HFFc6 (cell line): Measurements from ENCODE around the gene SPACA4. TPM values are rescaled to one million over a fixed set of nuclear protein-coding genes. Genes with fewer than 3 reads are reported as not detected.
A peak's percentile ranks its signal among the peaks of the same experiment; 100 is the strongest.

Experiments used
- DNase-seq: peaks from one replicate; pipeline ENCODE4 v3.0.0-alpha.2; 2018
- H3K27ac Mint-ChIP-seq: 2 replicates; pipeline ENCODE4 v1.8.0; 2020; ENCODE audit warnings: mild to moderate bottlenecking, mixed read lengths
- H3K27me3 Mint-ChIP-seq: 2 replicates; pipeline ENCODE4 v1.8.0; 2021; ENCODE audit warnings: mild to moderate bottlenecking, moderate library complexity, mixed read lengths; ENCODE audit not compliant: insufficient read depth
- H3K36me3 Mint-ChIP-seq: 2 replicates; pipeline ENCODE4 v1.8.0; 2021; ENCODE audit warnings: low read depth, mixed read lengths
- H3K4me1 Mint-ChIP-seq: 2 replicates; pipeline ENCODE4 v1.8.0; 2020; ENCODE audit warnings: low read depth, mixed read lengths
- H3K4me3 Mint-ChIP-seq: 2 replicates; pipeline ENCODE4 v1.8.0; 2020; ENCODE audit warnings: mild to moderate bottlenecking, moderate library complexity, mixed read lengths
- H3K9me3 Mint-ChIP-seq: 2 replicates; pipeline ENCODE4 v1.8.0; 2020; ENCODE audit warnings: mild to moderate bottlenecking, mixed read lengths
- total RNA-seq, 6 experiments: library from RNA; stranded (reverse); fragmentation: NEBNext Ultra II Directional; extraction: Animal tissue kit (Norgen Biotek cat#: 25700); gene quantifications; 2 replicates in 1 of 6; 3 replicates in 5 of 6; pipeline ENCODE4 v1.2.3, GENCODE V29; 2021
- TF ChIP-seq, protein P1 (sequence below): fragments of 200-600 bp; sonication (generic); IDR thresholded peaks from 2 replicates; pipeline ENCODE4 v1.5.0; 2021; ENCODE audit warnings: antibody characterized with exemption, mild to moderate bottlenecking

The SPACA4 gene
- total RNA-seq, 6 experiments from 2014 or later = not detected

GRCh38 chr19:48646722-48647216 is 40.2 kb downstream of the SPACA4 start:
- Mint-ChIP-seq H3K9me3 (no peaks in the 10 kb centered on the region), H3K27me3 (peaks cover 19% of the 10 kb centered on the region), H3K36me3 (no peaks in the 10 kb centered on the region), H3K27ac (no peak overlapping the region), H3K4me1 (peaks cover 21% of the 10 kb centered on the region), H3K4me3 (peak overlapping the region; percentile 26; the same call in 1 of the 2 replicates)
- TF ChIP-seq, protein P1, sequence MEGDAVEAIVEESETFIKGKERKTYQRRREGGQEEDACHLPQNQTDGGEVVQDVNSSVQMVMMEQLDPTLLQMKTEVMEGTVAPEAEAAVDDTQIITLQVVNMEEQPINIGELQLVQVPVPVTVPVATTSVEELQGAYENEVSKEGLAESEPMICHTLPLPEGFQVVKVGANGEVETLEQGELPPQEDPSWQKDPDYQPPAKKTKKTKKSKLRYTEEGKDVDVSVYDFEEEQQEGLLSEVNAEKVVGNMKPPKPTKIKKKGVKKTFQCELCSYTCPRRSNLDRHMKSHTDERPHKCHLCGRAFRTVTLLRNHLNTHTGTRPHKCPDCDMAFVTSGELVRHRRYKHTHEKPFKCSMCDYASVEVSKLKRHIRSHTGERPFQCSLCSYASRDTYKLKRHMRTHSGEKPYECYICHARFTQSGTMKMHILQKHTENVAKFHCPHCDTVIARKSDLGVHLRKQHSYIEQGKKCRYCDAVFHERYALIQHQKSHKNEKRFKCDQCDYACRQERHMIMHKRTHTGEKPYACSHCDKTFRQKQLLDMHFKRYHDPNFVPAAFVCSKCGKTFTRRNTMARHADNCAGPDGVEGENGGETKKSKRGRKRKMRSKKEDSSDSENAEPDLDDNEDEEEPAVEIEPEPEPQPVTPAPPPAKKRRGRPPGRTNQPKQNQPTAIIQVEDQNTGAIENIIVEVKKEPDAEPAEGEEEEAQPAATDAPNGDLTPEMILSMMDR = no peak
- DNase-seq = no peak

GRCh38 chr19:48648134-48648533 is 41.6 kb downstream of the SPACA4 start:
- TF ChIP-seq, protein P1 = no peak
- Mint-ChIP-seq H3K4me1 (peaks cover 21% of the 10 kb centered on the region), H3K9me3 (no peaks in the 10 kb centered on the region), H3K27me3 (peaks cover 12% of the 10 kb centered on the region), H3K4me3 (no peak overlapping the region), H3K36me3 (no peaks in the 10 kb centered on the region), H3K27ac (no peak overlapping the region)
- DNase-seq = no peak

GRCh38 chr19:48650974-48651682 is 44.6 kb downstream of the SPACA4 start:
- DNase-seq = no peak
- H3K27me3 Mint-ChIP-seq = peaks cover 7% of the 10 kb centered on the region
- H3K4me3 Mint-ChIP-seq = no peak overlapping the region
- H3K4me1 Mint-ChIP-seq = peaks cover 13% of the 10 kb centered on the region
- H3K27ac Mint-ChIP-seq = no peak overlapping the region
- no peaks in the 10 kb centered on the region for H3K9me3 Mint-ChIP-seq
- H3K36me3 Mint-ChIP-seq = no peaks in the 10 kb centered on the region
- TF ChIP-seq, protein P1 = no peak

DNA sequence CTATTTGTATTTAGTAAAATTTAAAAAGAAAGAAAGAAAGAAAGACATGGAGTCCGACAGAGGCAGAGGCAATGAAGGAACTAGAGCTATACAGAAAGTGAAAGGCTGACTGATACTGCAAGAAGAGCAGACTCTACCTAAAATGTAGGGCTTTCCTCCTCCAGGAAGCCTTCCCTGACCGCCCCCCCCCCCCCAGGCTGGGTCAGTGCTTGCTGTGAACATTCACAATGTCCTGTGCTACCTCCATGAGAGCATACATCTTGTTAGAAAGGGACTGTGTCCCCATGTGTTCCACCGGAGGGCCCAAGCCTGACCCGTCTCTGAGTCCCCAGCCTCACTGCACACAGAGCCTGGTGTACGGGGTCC is 45.1 kb downstream of the SPACA4 start:
- no peaks in the 10 kb centered on the region for H3K36me3 Mint-ChIP-seq
- H3K4me3 Mint-ChIP-seq = no peak overlapping the region
- peaks cover 16% of the 10 kb centered on the region for H3K4me1 Mint-ChIP-seq
- DNase-seq = no peak
- peaks cover 7% of the 10 kb centered on the region for H3K27me3 Mint-ChIP-seq
- no peak overlapping the region for H3K27ac Mint-ChIP-seq
- TF ChIP-seq, protein P1 = no peak
- H3K9me3 Mint-ChIP-seq = no peaks in the 10 kb centered on the region

GRCh38 chr19:48654299-48655059 is 47.9 kb downstream of the SPACA4 start:
- no peak overlapping the region for H3K4me3 Mint-ChIP-seq
- no peaks in the 10 kb centered on the region for H3K36me3 Mint-ChIP-seq
- TF ChIP-seq, protein P1 = no peak
- H3K27me3 Mint-ChIP-seq = peaks cover 2% of the 10 kb centered on the region
- no peaks in the 10 kb centered on the region for H3K9me3 Mint-ChIP-seq
- no peak for DNase-seq
- peaks cover 18% of the 10 kb centered on the region for H3K4me1 Mint-ChIP-seq
- H3K27ac Mint-ChIP-seq = no peak overlapping the region
